HepG2 (cell line): ENCODE data around the gene EPHB3. TPM values are rescaled to one million over a fixed set of nuclear protein-coding genes. Genes with fewer than 3 reads are reported as not detected.
"Not testable (repeated sequence)": the region's sequence is repeated elsewhere in the genome, so short reads cannot be mapped to it uniquely, and the experiment has no call there.

Source experiments
- ATAC-seq: fragments of 200-7000 bp; cut with Tn5 transposase; 3 replicates; pipeline ENCODE4 v1.9.1; 2020; ENCODE audit warnings: mild to moderate bottlenecking, moderate library complexity
- BruUV-seq: library from RNA; stranded (reverse); fragments of 400-500 nt; replicated peaks from 2 replicates; lab custom pipeline; 2021; lab: Mats Ljungman, UMichigan
- CTCF ChIA-PET: fragments of 300-600 bp; formaldehyde crosslinking; extraction: SDS; loops from one replicate; lab custom pipeline; 2021; ENCODE audit warnings: low total read pairs, inconsistent platforms, low intra/inter-chr PET ratio; lab: Yijun Ruan, JAX
- POLR2A ChIA-PET: fragments of 350-600 bp; sonication (Branson Sonifier 250); formaldehyde crosslinking; loops from one replicate; lab custom pipeline; 2020; ENCODE audit warnings: antibody characterized with exemption, inconsistent platforms; lab: Yijun Ruan, JAX
- DNase-seq: peaks from one replicate; pipeline ENCODE4 v3.0.0-alpha.2; 2015; ENCODE audit warnings: low spot score
- FAIRE-seq: peaks from 3 replicates; lab custom pipeline; 2011; peaks lifted over from hg19 to GRCh38; lab: Jason Lieb, UNC
- H2AFZ ChIP-seq: one replicate; pipeline ENCODE4 v1.6.1; 2011; ENCODE audit warnings: low read length, inconsistent platforms
- H3K27ac ChIP-seq: fragments of 300-600 bp; 3 replicates; pipeline ENCODE4 v1.8.0; 2011; ENCODE audit warnings: mixed run types, mild to moderate bottlenecking, mixed read lengths, low read length, inconsistent platforms; ENCODE audit not compliant: insufficient read depth; ENCODE audit errors: extremely low read length
- H3K27me3 ChIP-seq, 2 experiments: fragments of 200-600 bp in 1 of 2; 2 replicates in 1 of 2; 3 replicates in 1 of 2; pipeline versions ENCODE4 v1.6.0 to v1.8.0; 2011; ENCODE audit warnings: low read length in 2 of 2, mild to moderate bottlenecking in 2 of 2, moderate library complexity in 2 of 2, inconsistent platforms in 1 of 2; ENCODE audit not compliant: insufficient read depth in 2 of 2, control insufficient read depth in 1 of 2
- H3K36me3 ChIP-seq, 2 experiments: fragments of 200-600 bp in 1 of 2; replicated peaks in 1 of 2; 2 replicates in 1 of 2; 3 replicates in 1 of 2; pipeline versions ENCODE4 v1.5.1 to v1.8.0; 2011; ENCODE audit warnings: low read length in 2 of 2, inconsistent platforms in 1 of 2; ENCODE audit not compliant: insufficient read depth in 2 of 2, control insufficient read depth in 1 of 2
- H3K4me1 ChIP-seq: 2 replicates; pipeline ENCODE4 v1.5.1; 2012; ENCODE audit warnings: low read length, inconsistent platforms; ENCODE audit not compliant: insufficient read depth
- H3K4me2 ChIP-seq: 2 replicates; pipeline ENCODE4 v1.6.0; 2011; ENCODE audit warnings: low read depth, low read length, inconsistent platforms
- H3K4me3 ChIP-seq, 3 experiments: fragments of 200-600 bp in 1 of 3; sonication (generic), shearing (Covaris generic) in 1 of 3; replicated peaks in 1 of 3; 2 replicates each; pipeline ENCODE4 v1.5.1; 2011 to 2016; ENCODE audit warnings: low read length in 3 of 3, inconsistent platforms in 2 of 3, low read depth in 2 of 3, mild to moderate bottlenecking in 2 of 3, control low read depth in 1 of 3, mixed read lengths in 1 of 3; ENCODE audit not compliant: insufficient read depth in 1 of 3
- H3K79me2 ChIP-seq: one replicate; pipeline ENCODE4 v1.6.1; 2011; ENCODE audit warnings: low read length, inconsistent platforms; ENCODE audit not compliant: insufficient read depth
- H3K9ac ChIP-seq: 2 replicates; pipeline ENCODE4 v1.6.0; 2011; ENCODE audit warnings: mild to moderate bottlenecking, low read depth, low read length, inconsistent platforms; ENCODE audit not compliant: insufficient read depth
- H3K9me3 ChIP-seq: 2 replicates; pipeline ENCODE4 v1.5.1; 2012; ENCODE audit warnings: mild to moderate bottlenecking, low read length
- H4K20me1 ChIP-seq: 2 replicates; pipeline ENCODE4 v1.6.0; 2011; ENCODE audit warnings: inconsistent platforms, mild to moderate bottlenecking, low read length, moderate library complexity; ENCODE audit not compliant: insufficient read depth
- ZNF121 ChIP-seq: sonication (generic); formaldehyde crosslinking; IDR thresholded peaks from 2 replicates; pipeline ENCODE4 v1.5.0; 2020; ENCODE audit warnings: mild to moderate bottlenecking, missing genetic modification reagents
- WGBS: methylation state at CpG from one replicate; pipeline ENCODE4 v1.1.6; 2017; ENCODE audit warnings: low lambda C conversion rate; 5-methylcytosine and 5-hydroxymethylcytosine counted together
- in situ Hi-C: cut with HindIII; loops from 2 replicates; pipeline ENCODE4 v1.10.0; 2017; ENCODE audit warnings: low pct_unique_long_range_greater_than_20kb; ENCODE audit not compliant: extremely low pct_ligation_motif_present
- intact Hi-C: fragments of 100-400 bp; cut with micrococcal nuclease; formaldehyde crosslinking; loops from one replicate; pipeline ENCODE4 v1.10.0; 2022; ENCODE audit not compliant: unreplicated experiment
- polyA plus RNA-seq, 8 experiments: library from polyadenylated mRNA; depleted of rRNA in 3 of 8; stranded (reverse) in 7 of 8; unstranded in 1 of 8; fragments of >200 nt; fragmentation: Illumina TruSeq in 4 of 8; extraction: Trizol in 4 of 8; gene quantifications; 2 replicates each; pipeline versions ENCODE4 v1.2.1 to v1.2.3, GENCODE V29; 2011 to 2016; ENCODE audit warnings: low read depth in 4 of 8, missing spikeins in 1 of 8, mixed read lengths in 1 of 8; ENCODE audit not compliant: insufficient read depth in 1 of 8
- total RNA-seq, 5 experiments: library from RNA; depleted of rRNA; stranded (reverse); fragments of >200 nt; fragmentation: Illumina TruSeq; extraction: Trizol; gene quantifications; 2 replicates each; pipeline ENCODE4 v1.2.3, GENCODE V29; 2016; ENCODE audit warnings: low read depth in 1 of 5
- TF ChIP-seq, protein P1 (sequence below): sonication (generic); formaldehyde crosslinking; IDR thresholded peaks from 2 replicates; pipeline ENCODE4 v1.4.0; 2020; ENCODE audit warnings: mild to moderate bottlenecking, missing genetic modification reagents

Gene EPHB3
- total and polyA plus RNA-seq, 2 of the 13 experiments (the other 11 are each of a cell fraction or from before 2014, with no cell fraction given) = 0.01 TPM; not detected in 1

DNA sequence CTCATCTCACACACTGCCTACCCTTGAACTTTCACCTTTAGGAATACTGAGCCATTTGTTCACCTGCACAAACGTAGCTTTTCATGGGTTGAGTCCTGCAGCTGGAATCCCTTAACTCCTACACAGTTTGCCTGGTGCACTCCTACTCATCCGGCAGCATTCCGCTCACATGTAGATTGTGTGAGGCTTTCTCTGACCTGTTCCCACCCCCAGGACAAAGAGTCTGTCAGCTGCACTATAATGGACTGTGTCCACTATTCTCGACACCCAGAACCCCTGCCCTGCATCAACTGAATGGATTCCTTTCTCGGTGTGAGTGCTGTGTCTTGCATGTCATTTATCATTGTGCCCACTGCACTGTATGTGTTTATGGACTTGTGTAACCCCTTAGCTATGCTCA lies 54.9 kb downstream of the EPHB3 start (continued):
- TF ChIP-seq, protein P1, sequence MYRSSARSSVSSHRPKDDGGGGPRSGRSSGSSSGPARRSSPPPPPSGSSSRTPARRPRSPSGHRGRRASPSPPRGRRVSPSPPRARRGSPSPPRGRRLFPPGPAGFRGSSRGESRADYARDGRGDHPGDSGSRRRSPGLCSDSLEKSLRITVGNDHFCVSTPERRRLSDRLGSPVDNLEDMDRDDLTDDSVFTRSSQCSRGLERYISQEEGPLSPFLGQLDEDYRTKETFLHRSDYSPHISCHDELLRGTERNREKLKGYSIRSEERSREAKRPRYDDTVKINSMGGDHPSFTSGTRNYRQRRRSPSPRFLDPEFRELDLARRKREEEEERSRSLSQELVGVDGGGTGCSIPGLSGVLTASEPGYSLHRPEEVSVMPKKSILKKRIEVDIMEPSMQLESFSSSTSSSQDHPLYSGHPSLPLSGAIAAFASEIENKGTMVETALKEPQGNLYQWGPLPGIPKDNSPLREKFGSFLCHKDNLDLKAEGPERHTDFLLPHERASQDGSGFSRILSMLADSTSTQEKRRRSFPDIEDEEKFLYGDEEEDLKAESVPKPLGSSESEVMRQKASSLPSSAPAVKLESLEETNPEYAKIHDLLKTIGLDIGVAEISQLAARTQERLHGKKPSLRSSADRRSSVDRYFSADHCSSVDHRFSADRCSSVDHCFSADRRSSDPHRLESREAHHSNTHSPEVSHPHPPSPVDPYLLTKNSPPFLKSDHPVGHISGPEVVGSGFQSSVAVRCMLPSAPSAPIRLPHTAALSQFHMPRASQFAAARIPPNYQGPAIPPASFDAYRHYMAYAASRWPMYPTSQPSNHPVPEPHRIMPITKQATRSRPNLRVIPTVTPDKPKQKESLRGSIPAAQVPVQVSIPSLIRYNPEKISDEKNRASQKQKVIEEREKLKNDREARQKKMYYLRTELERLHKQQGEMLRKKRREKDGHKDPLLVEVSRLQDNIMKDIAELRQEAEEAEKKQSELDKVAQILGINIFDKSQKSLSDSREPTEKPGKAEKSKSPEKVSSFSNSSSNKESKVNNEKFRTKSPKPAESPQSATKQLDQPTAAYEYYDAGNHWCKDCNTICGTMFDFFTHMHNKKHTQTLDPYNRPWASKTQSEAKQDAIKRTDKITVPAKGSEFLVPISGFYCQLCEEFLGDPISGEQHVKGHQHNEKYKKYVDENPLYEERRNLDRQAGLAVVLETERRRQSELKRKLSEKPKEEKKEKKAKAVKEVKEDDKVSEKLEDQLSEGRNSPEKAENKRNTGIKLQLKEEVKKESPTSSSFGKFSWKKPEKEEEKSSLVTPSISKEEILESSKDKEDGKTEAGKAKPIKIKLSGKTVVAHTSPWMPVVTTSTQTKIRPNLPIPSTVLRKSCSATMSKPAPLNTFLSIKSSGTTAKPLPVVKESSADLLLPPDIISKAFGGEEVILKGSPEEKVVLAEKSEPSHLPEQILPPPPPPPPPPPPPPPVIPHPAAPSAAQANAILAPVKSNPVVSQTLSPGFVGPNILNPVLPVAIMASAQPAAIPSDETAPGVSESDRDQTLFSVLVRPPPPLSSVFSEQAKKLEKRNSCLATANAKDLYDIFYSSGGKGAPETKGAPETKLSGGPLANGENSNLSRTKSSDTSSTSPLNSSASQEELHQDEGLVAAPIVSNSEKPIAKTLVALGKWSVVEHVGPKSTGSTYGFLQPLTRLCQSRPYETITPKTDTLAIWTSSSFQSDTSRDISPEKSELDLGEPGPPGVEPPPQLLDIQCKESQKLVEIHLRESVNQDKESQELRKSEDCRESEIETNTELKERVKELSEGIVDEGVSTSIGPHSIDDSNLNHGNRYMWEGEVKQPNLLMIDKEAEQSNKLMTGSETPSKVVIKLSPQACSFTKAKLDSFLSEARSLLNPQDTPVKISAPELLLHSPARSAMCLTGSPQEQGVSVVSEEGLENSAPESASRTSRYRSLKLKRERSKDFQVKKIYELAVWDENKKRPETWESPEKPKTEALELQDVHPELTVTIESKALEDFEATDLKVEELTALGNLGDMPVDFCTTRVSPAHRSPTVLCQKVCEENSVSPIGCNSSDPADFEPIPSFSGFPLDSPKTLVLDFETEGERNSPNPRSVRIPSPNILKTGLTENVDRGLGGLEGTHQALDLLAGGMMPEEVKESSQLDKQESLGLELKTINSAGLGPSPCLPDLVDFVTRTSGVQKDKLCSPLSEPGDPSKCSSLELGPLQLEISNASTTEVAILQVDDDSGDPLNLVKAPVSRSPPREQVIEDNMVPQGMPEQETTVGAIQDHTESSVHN (CRISPR knock-in tag) = no peak
- TF ChIP-seq ZNF121 (CRISPR knock-in tag) = no peak

DNA sequence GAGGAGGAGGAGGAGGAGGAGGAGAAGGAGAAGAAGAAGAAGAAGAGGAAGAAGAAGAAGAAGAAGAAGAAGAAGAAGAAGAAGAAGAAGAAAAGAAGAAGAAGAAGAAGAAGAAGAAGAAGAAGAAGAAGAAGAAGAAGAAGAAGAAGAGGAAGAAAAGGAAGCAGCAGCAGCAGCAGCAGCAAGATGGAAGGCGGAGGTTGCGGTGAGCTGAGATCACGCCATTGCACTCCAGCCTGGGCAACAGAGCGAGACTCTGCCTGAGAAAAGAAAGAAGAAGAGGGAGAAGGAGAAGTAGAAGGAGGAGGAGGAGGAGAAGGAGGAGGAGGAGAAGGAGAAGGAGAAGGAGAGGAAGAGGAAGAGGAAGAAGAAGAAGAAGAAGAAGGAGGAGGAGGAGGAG lies 55.7 kb downstream of the EPHB3 start:
- H2AFZ ChIP-seq, intact Hi-C loops, ATAC-seq, H3K79me2 ChIP-seq, H3K9me3 ChIP-seq, H3K4me1 ChIP-seq, H3K4me3 ChIP-seq, DNase-seq, H3K36me3 ChIP-seq, BruUV-seq, in situ Hi-C loops, POLR2A ChIA-PET, H3K4me2 ChIP-seq, H4K20me1 ChIP-seq, CTCF ChIA-PET, H3K9ac ChIP-seq, H3K27ac ChIP-seq, FAIRE-seq: not testable (repeated sequence)
- H3K27me3 ChIP-seq = peaks cover 0 to 48% of the 10 kb centered on the region in 2 experiments; a peak in 2 of 5 replicates
- 66% methylated on average over 4 of the region's 4 CpGs for WGBS
